ENCODE data around the gene PXK. TPM values are rescaled to one million over a fixed set of nuclear protein-coding genes. Genes with fewer than 3 reads are reported as not detected.

Gene PXK
- total RNA-seq, 2 experiments from 2014 or later, result 31.5 to 33.4 TPM

DNA sequence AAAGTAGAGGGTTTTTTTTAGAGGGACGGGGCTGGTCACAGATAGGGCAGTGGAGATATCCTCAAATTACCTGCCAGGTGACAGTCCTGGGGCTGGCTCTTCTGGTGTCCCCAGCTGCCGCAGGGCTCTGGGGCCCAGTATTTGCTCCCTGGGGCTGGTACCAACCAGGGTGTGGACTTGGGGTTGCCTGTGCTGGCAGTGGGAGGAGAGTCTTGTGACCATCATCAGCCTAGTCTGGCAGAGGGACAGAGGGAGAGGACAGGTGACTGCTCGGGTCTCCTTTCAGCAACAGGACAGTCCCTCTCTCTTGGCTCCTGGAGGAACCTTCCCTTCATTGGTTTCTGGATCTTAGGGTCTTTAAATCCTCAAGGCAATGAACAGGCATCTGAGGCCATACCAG lies 34.5 kb upstream of the PXK start:
- POLR2A ChIA-PET, result no interaction called here
- CTCF ChIA-PET, result interaction anchor here (1.9 to 3.8 kb wide), 2 partner anchors 110 to 290 kb away, joined by 4 to 22 read pairs; partner anchors contain the start of gene FLNB
- no peak for DNase-seq

GRCh38 chr3:58299075-58299474 lies 33.6 kb upstream of the PXK start:
- Mint-ChIP-seq H3K4me1 (ENCODE audit: low read depth) (no peaks in the 10 kb centered on the region), H3K27ac (no peak overlapping the region), H3K36me3 (ENCODE audit: low read depth) (no peaks in the 10 kb centered on the region), H3K27me3 (ENCODE audit: low read depth) (peaks cover 14% of the 10 kb centered on the region), H3K9me3 (ENCODE audit: insufficient read depth) (no peaks in the 10 kb centered on the region), H3K4me3 (no peak overlapping the region)
- CTCF ChIA-PET, result interaction anchor here (1.2 to 3.8 kb wide), 4 partner anchors 13 to 291 kb away, joined by 3 to 22 read pairs (median 8); partner anchors contain the start of gene FLNB
- POLR2A ChIA-PET, result no interaction called here
- DNase-seq (no peak), ATAC-seq (no peak)

More for the DNA sequence above, 34.5 kb upstream of the PXK start:
- no peaks in the 10 kb centered on the region for H3K4me1 Mint-ChIP-seq (ENCODE audit: low read depth)
- peaks cover 14% of the 10 kb centered on the region for H3K27me3 Mint-ChIP-seq (ENCODE audit: low read depth)
- no peak for ATAC-seq
- H3K4me3 Mint-ChIP-seq, result no peak overlapping the region
- no peaks in the 10 kb centered on the region for H3K36me3 Mint-ChIP-seq (ENCODE audit: low read depth)
- H3K27ac Mint-ChIP-seq, result no peak overlapping the region
- no peaks in the 10 kb centered on the region for H3K9me3 Mint-ChIP-seq (ENCODE audit: insufficient read depth)

DNA sequence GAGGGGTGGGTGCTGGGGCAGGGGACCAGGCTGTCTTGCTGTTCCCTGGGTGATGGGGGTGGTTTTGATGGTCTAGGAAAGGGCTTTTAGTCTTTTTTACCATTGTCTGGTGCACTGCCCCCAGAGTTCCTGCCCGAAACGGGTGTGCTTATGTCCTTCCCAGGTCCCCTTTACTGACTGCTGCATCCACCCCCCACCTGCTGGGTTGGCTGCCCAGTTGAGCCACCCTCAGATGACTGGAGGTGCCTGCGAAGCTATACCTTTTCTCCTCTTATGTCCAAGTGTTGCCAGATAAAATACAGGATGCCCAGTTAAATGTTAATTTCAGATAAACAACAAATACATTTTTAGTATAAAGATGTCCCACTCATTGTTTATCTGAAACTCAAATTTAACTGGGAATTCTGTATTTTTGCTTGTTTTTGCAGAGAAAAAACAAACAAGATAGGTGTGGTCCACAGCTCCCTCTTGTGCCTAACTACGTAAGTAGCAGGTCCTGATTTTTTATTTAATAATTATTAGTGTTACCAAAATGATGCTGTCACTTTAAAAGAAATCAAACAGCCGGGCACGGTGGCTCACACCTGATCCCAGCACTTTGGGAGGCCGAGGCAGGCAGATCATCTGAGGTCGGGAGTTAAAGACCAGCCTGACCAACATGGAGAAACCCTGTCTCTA lies 32.7 kb upstream of the PXK start:
- H3K36me3 Mint-ChIP-seq (ENCODE audit: low read depth), result no peaks in the 10 kb centered on the region
- H3K27ac Mint-ChIP-seq, result no peak overlapping the region
- peaks cover 14% of the 10 kb centered on the region for H3K27me3 Mint-ChIP-seq (ENCODE audit: low read depth)
- H3K9me3 Mint-ChIP-seq (ENCODE audit: insufficient read depth), result no peaks in the 10 kb centered on the region
- CTCF ChIA-PET, result interaction anchor here (0.7 to 3.8 kb wide), 10 partner anchors 14 to 292 kb away, joined by 3 to 22 read pairs (median 3); partner anchors contain the start of gene FLNB
- no peaks in the 10 kb centered on the region for H3K4me1 Mint-ChIP-seq (ENCODE audit: low read depth)
- ATAC-seq (no peak), DNase-seq (no peak)
- no peak overlapping the region for H3K4me3 Mint-ChIP-seq
- POLR2A ChIA-PET, result no interaction called here

DNA sequence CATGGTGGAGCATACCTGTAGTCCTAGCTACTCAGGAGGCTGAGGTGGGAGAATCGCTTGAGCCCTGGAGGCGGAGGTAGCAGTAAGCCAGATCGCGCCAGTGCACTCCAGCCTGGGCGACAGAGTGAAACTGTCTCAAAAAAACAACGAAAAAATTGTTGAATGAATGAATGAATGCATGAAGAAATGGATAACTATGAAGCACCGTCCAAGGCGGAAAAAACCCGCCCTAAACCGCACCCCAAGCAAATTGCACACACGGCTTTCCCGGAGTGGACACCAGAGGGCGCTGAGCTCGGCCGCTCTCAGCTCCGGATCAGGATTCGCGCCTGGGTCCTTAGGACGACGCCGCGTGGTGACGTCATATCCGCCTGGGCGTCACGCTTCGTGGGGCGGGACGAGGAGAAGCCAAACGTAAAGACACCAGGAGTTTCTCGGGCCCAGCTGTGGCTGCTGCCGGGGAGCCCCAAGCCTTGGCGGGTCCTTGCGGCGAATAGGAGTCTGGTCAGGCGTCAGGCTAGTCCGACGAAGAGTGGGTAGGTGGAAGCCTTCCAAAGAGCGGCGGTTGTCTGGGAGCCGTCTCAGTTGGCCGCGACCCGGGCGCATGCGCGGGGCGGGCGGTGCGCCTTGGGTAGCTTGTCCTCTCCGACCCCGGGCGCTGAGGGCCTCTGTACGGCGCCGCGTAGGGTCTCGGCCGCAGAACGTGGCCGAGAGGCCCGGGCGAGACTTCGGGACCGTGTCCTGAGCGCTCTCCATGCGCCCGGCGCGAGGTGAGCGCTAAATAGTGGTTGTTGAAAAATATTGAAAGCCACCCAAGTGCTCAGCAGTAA lies 26.6 kb upstream of the PXK start, which contains the start of the genes HTD2 and RPP14:
Gene HTD2, plus strand, starts transcription at position 639 of the 830 bp plus-strand sequence. CDS start 11,094 bp downstream, outside the sequence.
Gene RPP14, plus strand, starts transcription at position 364 of the 830 bp plus-strand sequence. CDS start 4,085 bp downstream, outside the sequence.
- CTCF ChIA-PET, result interaction anchor here (0.6 to 4.8 kb wide), 79 partner anchors 9 to 909 kb away, joined by 3 to 127 read pairs (median 4); partner anchors contain the start of genes ABHD6, FLNB, KCTD6 and PDHB
- Mint-ChIP-seq H3K4me1 (ENCODE audit: low read depth) (peaks cover 29% of the 10 kb centered on the region), H3K9me3 (ENCODE audit: insufficient read depth) (no peaks in the 10 kb centered on the region), H3K36me3 (ENCODE audit: low read depth) (peaks cover 22% of the 10 kb centered on the region), H3K27me3 (ENCODE audit: low read depth) (peaks cover 8% of the 10 kb centered on the region), H3K27ac (peak within 1 kb of the TSS; percentile 100), H3K4me3 (peak within 1 kb of the TSS; percentile 90)
- peak; percentile 88 for ATAC-seq
- DNase-seq, result peak; percentile 98
- POLR2A ChIA-PET, result interaction anchor here (0.5 to 1.9 kb wide), 13 partner anchors 10 to 750 kb away, joined by 3 to 11 read pairs (median 3); partner anchors contain the start of gene PDE12

- peak overlapping the region; percentile 100 for H3K27ac Mint-ChIP-seq
- ATAC-seq (no peak), DNase-seq (peak; percentile 66)
- ChIA-PET CTCF (interaction anchor here (0.7 to 4.8 kb wide), 28 partner anchors 12 to 324 kb away, joined by 3 to 127 read pairs (median 6); partner anchors contain the start of genes ABHD6, FLNB, KCTD6 and PDHB), POLR2A (no interaction called here)
- peaks cover 34% of the 10 kb centered on the region for H3K36me3 Mint-ChIP-seq (ENCODE audit: low read depth)
- peak overlapping the region; percentile 90 for H3K4me3 Mint-ChIP-seq
- H3K27me3 Mint-ChIP-seq (ENCODE audit: low read depth), result no peaks in the 10 kb centered on the region
- H3K9me3 Mint-ChIP-seq (ENCODE audit: insufficient read depth), result no peaks in the 10 kb centered on the region
- H3K4me1 Mint-ChIP-seq (ENCODE audit: low read depth), result peaks cover 29% of the 10 kb centered on the region
Observed at GRCh38 chr3:58307639-58308215, 25.0 kb upstream of the PXK start.

DNA sequence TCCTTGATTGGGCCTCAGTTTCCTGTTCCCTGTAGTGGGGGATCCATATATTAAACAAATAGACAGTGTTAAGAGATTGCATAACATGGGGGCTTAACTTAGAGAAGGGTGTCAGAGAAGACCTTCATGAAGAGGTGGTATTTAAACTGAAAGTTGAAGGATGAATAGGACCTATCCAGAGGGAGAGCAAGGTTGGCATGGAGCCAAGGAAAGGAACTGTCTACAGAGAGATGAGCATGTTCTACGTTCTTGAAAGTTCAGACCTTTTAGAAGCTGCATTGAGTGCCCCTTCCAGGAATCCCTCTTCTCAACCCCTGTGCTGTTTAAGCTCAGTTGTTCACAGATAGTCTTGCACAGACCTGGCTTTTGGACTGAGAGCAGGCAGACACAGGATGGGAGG lies 24.0 kb upstream of the PXK start:
- peak overlapping the region; percentile 67 for H3K27ac Mint-ChIP-seq
- CTCF ChIA-PET, result interaction anchor here (1.0 to 4.8 kb wide), 10 partner anchors 13 to 300 kb away, joined by 3 to 127 read pairs (median 36); partner anchors contain the start of genes FLNB, KCTD6 and PXK
- no peak for ATAC-seq
- no peaks in the 10 kb centered on the region for H3K9me3 Mint-ChIP-seq (ENCODE audit: insufficient read depth)
- no peak for DNase-seq
- peak overlapping the region; percentile 90 for H3K4me3 Mint-ChIP-seq
- H3K36me3 Mint-ChIP-seq (ENCODE audit: low read depth), result peaks cover 41% of the 10 kb centered on the region
- H3K4me1 Mint-ChIP-seq (ENCODE audit: low read depth), result peaks cover 29% of the 10 kb centered on the region
- no peaks in the 10 kb centered on the region for H3K27me3 Mint-ChIP-seq (ENCODE audit: low read depth)
- POLR2A ChIA-PET, result interaction anchor here (1.0 kb wide), 1 partner anchor 92 kb away, joined by 3 read pairs; no protein-coding TSS in a partner anchor

GRCh38 chr3:58317811-58318210 lies 14.9 kb upstream of the PXK start:
- H3K36me3 Mint-ChIP-seq (ENCODE audit: low read depth), result peaks cover 48% of the 10 kb centered on the region
- no peak for ATAC-seq
- CTCF ChIA-PET, result interaction anchor here (0.9 to 11.5 kb wide), 5 partner anchors 10 to 141 kb away, joined by 3 to 127 read pairs (median 5); partner anchors contain the start of genes HTD2 and RPP14
- no peak overlapping the region for H3K27ac Mint-ChIP-seq
- no peaks in the 10 kb centered on the region for H3K27me3 Mint-ChIP-seq (ENCODE audit: low read depth)
- POLR2A ChIA-PET, result interaction anchor here (1.4 kb wide), 1 partner anchor 14 kb away, joined by 3 read pairs; no protein-coding TSS in a partner anchor
- no peak for DNase-seq
- H3K4me1 Mint-ChIP-seq (ENCODE audit: low read depth), result no peaks in the 10 kb centered on the region
- no peaks in the 10 kb centered on the region for H3K9me3 Mint-ChIP-seq (ENCODE audit: insufficient read depth)
- no peak overlapping the region for H3K4me3 Mint-ChIP-seq

DNA sequence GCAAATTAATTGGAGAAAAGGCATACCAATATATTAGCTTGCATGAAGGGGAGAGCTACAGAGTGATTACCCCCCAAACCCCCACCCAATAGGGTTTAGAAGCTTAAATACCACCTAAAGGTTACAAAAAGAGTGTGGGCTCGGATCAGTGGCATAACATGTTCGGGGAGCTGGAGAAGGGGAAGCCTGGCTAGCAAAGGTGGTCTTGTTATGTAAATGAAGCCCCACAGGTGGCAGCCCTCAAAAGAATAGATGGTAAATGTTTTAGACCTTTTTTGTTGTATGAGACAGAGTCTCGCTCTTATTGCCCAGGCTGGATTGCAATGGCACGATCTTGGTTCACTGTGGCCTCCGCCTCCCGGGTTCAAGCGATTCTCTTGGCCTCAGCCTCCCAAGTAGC lies 10.9 kb upstream of the PXK start:
- DNase-seq (no peak), ATAC-seq (no peak)
- Mint-ChIP-seq H3K27ac (no peak overlapping the region), H3K4me1 (ENCODE audit: low read depth) (peaks cover 19% of the 10 kb centered on the region), H3K27me3 (ENCODE audit: low read depth) (no peaks in the 10 kb centered on the region), H3K9me3 (ENCODE audit: insufficient read depth) (no peaks in the 10 kb centered on the region), H3K36me3 (ENCODE audit: low read depth) (peaks cover 26% of the 10 kb centered on the region), H3K4me3 (no peak overlapping the region)
- ChIA-PET CTCF (interaction anchor here (0.6 to 11.5 kb wide), 13 partner anchors 10 to 162 kb away, joined by 3 to 127 read pairs (median 3); partner anchors contain the start of genes HTD2, PXK and RPP14), POLR2A (no interaction called here)

DNA sequence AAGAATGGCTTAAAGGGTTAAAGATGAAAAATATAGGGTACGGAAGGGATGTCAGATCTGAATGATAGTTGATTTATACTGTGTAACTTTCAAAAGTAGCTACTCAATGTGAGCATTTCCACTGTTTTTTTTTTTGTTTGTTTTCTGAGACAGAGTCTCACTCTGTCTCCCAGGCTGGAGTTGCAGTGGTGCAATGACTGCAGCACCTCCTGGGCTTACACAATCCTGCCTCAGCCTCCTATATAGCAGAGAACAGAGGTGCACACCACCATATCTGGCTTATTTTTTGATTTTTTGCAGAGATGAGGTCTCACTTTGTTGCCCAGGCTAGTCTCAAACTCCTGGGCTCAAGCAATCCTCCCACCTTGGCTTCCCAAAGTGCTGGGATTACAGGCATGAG lies 9.9 kb upstream of the PXK start:
- ATAC-seq, result no peak
- POLR2A ChIA-PET, result no interaction called here
- no peaks in the 10 kb centered on the region for H3K9me3 Mint-ChIP-seq (ENCODE audit: insufficient read depth)
- no peak overlapping the region for H3K27ac Mint-ChIP-seq
- H3K36me3 Mint-ChIP-seq (ENCODE audit: low read depth), result peaks cover 19% of the 10 kb centered on the region
- H3K4me1 Mint-ChIP-seq (ENCODE audit: low read depth), result peaks cover 19% of the 10 kb centered on the region
- H3K27me3 Mint-ChIP-seq (ENCODE audit: low read depth), result no peaks in the 10 kb centered on the region
- DNase-seq, result no peak
- no peak overlapping the region for H3K4me3 Mint-ChIP-seq
- CTCF ChIA-PET, result interaction anchor here (1.2 to 11.5 kb wide), 6 partner anchors 11 to 135 kb away, joined by 3 to 127 read pairs (median 4); partner anchors contain the start of genes HTD2 and RPP14

- CTCF ChIA-PET, result interaction anchor here (1.5 to 11.5 kb wide), 6 partner anchors 10 to 169 kb away, joined by 4 to 127 read pairs (median 7); partner anchors contain the start of genes HTD2 and RPP14
- H3K27ac Mint-ChIP-seq, result peak overlapping the region; percentile 61
- no peak for DNase-seq
Observed at GRCh38 chr3:58323529-58324390, 8.9 kb upstream of the PXK start.

More at GRCh38 chr3:58323529-58324390, 8.9 kb upstream of the PXK start:
- no peak overlapping the region for H3K4me3 Mint-ChIP-seq
- ATAC-seq, result peak; percentile 27
- H3K27me3 Mint-ChIP-seq (ENCODE audit: low read depth), result no peaks in the 10 kb centered on the region
- POLR2A ChIA-PET, result interaction anchor here (0.9 to 1.0 kb wide), 2 partner anchors 109 to 169 kb away, joined by 3 read pairs; no protein-coding TSS in a partner anchor
- H3K4me1 Mint-ChIP-seq (ENCODE audit: low read depth), result peaks cover 19% of the 10 kb centered on the region
- no peaks in the 10 kb centered on the region for H3K9me3 Mint-ChIP-seq (ENCODE audit: insufficient read depth)
- peaks cover 10% of the 10 kb centered on the region for H3K36me3 Mint-ChIP-seq (ENCODE audit: low read depth)

All from activated CD8-positive, alpha-beta T cell treated with anti-CD3 and anti-CD28 coated beads, Interleukin-2, amount 10 ng/mL, durations not matched to agents 7 days and 5 days (primary cell).